Measurements from ENCODE around the gene VAV1. TPM values are rescaled to one million over a fixed set of nuclear protein-coding genes. Genes with fewer than 3 reads are reported as not detected.

The VAV1 gene
- total and polyA plus RNA-seq, 2 of the 13 experiments (the other 11 are each of a cell fraction or from before 2014, with no cell fraction given): not detected

DNA sequence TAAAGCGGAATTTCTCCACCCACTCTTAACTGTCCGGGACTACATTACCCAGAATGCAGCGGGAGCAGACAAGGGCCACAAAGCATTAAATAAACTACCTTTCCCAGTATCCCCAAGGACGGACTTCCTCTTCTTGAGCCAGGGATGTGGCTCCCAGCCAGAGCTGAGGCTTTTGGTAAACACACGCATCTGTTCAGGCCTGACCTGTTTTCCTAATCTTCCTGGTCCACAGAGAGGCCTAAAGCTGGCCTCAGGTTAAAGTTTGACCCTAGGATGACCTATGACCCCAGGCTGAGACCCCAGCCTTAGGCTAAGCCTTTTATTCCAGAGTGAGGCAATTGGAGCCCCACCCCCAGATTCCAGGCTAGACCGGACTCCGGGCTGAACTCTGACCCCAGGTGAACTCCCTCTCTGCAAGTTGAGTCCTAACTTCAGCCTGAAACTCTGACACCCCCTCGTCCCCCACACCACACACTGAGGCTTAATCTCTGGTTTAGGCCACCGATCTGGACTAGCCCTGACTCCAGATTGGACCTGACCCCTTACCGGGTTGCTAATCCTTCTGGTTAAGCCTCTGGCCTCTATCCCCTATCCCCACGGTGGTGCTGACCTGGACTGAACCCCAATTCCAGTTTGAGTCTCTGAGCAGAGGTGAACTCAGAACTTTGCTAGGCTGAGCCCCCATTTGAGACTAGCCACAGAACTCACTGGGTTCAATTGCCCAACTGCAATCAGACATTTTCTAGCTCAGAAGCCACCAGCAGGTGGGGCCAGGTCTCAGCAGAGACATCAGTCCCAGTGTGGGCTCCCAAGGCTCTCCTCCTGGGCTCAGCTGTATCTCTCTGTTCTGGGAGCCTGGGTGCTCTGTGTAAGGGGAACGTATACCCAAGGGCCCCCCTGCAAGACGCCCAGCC is 34.4 kb upstream of the VAV1 start (continued):
- TF ChIP-seq IKZF4 (CRISPR knock-in tag; IDR thresholded peaks at IDR 0.05; ENCODE audit: borderline replicate concordance, low read depth, not compliant biosample characterization) (no peak), ZNF224 (CRISPR knock-in tag; IDR thresholded peaks at IDR 0.05) (no peak), LCORL (IDR thresholded peaks at IDR 0.05) (no peak), LCORL (CRISPR knock-in tag; IDR thresholded peaks at IDR 0.05) (peak; percentile 76; the same call in 1 of the 2 replicates), ZNF597 (CRISPR knock-in tag; IDR thresholded peaks at IDR 0.05) (no peak), KDM2A (CRISPR knock-in tag; IDR thresholded peaks at IDR 0.05; ENCODE audit: borderline replicate concordance, low read depth) (no peak), SAP130 (CRISPR knock-in tag; IDR thresholded peaks at IDR 0.05; ENCODE audit: low read depth) (peak; percentile 74), HDAC2 (CRISPR knock-in tag; IDR thresholded peaks at IDR 0.05) (peak; percentile 62; the same call in 1 of the 2 replicates), ADNP (CRISPR knock-in tag; IDR thresholded peaks at IDR 0.05) (no peak), MBD4 (IDR thresholded peaks at IDR 0.05; ENCODE audit: borderline replicate concordance, low read length) (no peak), SYNCRIP (IDR thresholded peaks at IDR 0.05; ENCODE audit: insufficient read depth, low read depth, low read length) (no peak), ZNF230 (CRISPR knock-in tag; IDR thresholded peaks at IDR 0.05) (no peak), MXI1 (IDR thresholded peaks at IDR 0.05; ENCODE audit: borderline replicate concordance, low read depth, low read length) (no peak; the same call in 2 of the 3 replicates), GATAD1 (CRISPR knock-in tag; IDR thresholded peaks at IDR 0.05) (peak; percentile 52), SNRNP70 (IDR thresholded peaks at IDR 0.05; ENCODE audit: low read depth, low read length) (no peak), PITX1 (CRISPR knock-in tag; IDR thresholded peaks at IDR 0.05) (no peak; the same call in 1 of the 2 replicates), ATF7 (IDR thresholded peaks at IDR 0.05) (no peak), ATF7 (CRISPR knock-in tag; IDR thresholded peaks at IDR 0.05) (no peak), ZNF558 (CRISPR knock-in tag; IDR thresholded peaks at IDR 0.05; ENCODE audit: borderline replicate concordance) (no peak), STAT5B (CRISPR knock-in tag; IDR thresholded peaks at IDR 0.05) (no peak)
- TF ChIP-seq, protein P1, sequence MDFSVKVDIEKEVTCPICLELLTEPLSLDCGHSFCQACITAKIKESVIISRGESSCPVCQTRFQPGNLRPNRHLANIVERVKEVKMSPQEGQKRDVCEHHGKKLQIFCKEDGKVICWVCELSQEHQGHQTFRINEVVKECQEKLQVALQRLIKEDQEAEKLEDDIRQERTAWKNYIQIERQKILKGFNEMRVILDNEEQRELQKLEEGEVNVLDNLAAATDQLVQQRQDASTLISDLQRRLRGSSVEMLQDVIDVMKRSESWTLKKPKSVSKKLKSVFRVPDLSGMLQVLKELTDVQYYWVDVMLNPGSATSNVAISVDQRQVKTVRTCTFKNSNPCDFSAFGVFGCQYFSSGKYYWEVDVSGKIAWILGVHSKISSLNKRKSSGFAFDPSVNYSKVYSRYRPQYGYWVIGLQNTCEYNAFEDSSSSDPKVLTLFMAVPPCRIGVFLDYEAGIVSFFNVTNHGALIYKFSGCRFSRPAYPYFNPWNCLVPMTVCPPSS (IDR thresholded peaks at IDR 0.05): no peak
- TF ChIP-seq, protein P2, sequence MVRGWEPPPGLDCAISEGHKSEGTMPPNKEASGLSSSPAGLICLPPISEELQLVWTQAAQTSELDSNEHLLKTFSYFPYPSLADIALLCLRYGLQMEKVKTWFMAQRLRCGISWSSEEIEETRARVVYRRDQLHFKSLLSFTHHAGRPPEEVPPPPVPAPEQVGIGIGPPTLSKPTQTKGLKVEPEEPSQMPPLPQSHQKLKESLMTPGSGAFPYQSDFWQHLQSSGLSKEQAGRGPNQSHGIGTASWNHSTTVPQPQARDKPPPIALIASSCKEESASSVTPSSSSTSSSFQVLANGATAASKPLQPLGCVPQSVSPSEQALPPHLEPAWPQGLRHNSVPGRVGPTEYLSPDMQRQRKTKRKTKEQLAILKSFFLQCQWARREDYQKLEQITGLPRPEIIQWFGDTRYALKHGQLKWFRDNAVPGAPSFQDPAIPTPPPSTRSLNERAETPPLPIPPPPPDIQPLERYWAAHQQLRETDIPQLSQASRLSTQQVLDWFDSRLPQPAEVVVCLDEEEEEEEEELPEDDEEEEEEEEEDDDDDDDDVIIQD (CRISPR knock-in tag; IDR thresholded peaks at IDR 0.05; ENCODE audit: low read depth): 0 out of 2 replicates have a peak, but pooled peaks have one; percentile 12
- TF ChIP-seq, protein P3, sequence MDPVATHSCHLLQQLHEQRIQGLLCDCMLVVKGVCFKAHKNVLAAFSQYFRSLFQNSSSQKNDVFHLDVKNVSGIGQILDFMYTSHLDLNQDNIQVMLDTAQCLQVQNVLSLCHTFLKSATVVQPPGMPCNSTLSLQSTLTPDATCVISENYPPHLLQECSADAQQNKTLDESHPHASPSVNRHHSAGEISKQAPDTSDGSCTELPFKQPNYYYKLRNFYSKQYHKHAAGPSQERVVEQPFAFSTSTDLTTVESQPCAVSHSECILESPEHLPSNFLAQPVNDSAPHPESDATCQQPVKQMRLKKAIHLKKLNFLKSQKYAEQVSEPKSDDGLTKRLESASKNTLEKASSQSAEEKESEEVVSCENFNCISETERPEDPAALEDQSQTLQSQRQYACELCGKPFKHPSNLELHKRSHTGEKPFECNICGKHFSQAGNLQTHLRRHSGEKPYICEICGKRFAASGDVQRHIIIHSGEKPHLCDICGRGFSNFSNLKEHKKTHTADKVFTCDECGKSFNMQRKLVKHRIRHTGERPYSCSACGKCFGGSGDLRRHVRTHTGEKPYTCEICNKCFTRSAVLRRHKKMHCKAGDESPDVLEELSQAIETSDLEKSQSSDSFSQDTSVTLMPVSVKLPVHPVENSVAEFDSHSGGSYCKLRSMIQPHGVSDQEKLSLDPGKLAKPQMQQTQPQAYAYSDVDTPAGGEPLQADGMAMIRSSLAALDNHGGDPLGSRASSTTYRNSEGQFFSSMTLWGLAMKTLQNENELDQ (CRISPR knock-in tag; IDR thresholded peaks at IDR 0.05; ENCODE audit: borderline replicate concordance): no peak
